ENCODE results near the gene PTPN3. TPM values are rescaled to one million over a fixed set of nuclear protein-coding genes. Genes with fewer than 3 reads are reported as not detected.

The PTPN3 gene
- total and polyA plus RNA-seq, 5 donors from 2014 or later, result 0.03 to 0.47 (median 0.21) TPM; not detected in 1

DNA sequence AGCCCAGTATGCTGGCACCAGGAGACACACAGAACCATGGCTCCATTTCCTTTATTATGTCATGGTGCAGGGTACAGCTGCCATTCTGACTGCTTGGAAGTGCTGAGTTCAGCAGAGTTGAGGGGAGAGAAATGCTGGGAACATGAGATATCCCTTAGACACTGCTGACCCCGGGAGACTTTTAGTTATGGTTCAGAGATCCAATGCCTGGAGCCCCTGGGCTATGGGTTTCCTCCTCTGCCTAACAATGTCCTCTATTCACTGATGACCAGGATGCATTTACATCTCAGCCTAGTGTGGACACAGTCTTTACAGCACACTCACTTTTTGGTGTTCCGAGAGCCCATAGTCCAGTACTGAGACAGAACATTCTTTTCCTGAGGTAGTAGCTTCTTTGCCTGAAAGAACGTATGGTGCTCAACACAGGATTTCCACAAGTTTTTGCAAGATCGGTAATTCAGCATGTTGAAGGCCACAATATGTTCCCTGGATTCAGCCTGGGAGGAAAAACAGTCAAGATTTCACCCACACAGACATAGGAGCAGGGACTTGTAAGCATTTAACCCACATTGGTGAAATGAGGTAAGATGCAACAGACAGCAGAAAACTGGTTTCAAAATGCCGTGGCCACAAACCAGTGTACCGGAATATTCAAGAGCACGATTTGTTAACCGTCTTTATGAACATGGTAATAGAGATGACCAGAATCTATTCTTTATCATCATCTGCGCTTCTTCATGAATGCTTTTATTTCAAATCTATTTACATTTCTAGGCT is 71.3 kb downstream of the PTPN3 start:
- Histone ChIP-seq H3K4me3 (ENCODE audit: low read depth, low read length) (no peak overlapping the region), H3K27me3 (ENCODE audit: control insufficient read depth, insufficient read depth, low read length) (peaks cover 1% of the 10 kb centered on the region), H3K36me3 (ENCODE audit: control insufficient read depth, insufficient read depth, low read length) (no peaks in the 10 kb centered on the region), H3K27ac (ENCODE audit: insufficient read depth, low read length, poor library complexity, severe bottlenecking) (no peak overlapping the region), H3K9me3 (ENCODE audit: control insufficient read depth in 2 of 2, low read length in 2 of 2) (no peaks in the 10 kb centered on the region), H3K4me1 (ENCODE audit: control insufficient read depth, insufficient read depth, low read length, poor library complexity, severe bottlenecking) (no peaks in the 10 kb centered on the region)
- no peak for ATAC-seq (ENCODE audit: low read depth in 2 of 2)
- H3K27me3 Mint-ChIP-seq, result peaks cover 10% of the 10 kb centered on the region
- no peaks in the 10 kb centered on the region for H3K36me3 Mint-ChIP-seq
- H3K4me3 Mint-ChIP-seq, result no peak overlapping the region
- H3K9me3 Mint-ChIP-seq, result no peaks in the 10 kb centered on the region
- no peaks in the 10 kb centered on the region for H3K4me1 Mint-ChIP-seq
- H3K27ac Mint-ChIP-seq, result no peak overlapping the region
- DNase-seq, result no peak

- H3K4me1 Mint-ChIP-seq, result no peaks in the 10 kb centered on the region
Observed at GRCh38 chr9:109424618-109425017, 73.5 kb downstream of the PTPN3 start.

DNA sequence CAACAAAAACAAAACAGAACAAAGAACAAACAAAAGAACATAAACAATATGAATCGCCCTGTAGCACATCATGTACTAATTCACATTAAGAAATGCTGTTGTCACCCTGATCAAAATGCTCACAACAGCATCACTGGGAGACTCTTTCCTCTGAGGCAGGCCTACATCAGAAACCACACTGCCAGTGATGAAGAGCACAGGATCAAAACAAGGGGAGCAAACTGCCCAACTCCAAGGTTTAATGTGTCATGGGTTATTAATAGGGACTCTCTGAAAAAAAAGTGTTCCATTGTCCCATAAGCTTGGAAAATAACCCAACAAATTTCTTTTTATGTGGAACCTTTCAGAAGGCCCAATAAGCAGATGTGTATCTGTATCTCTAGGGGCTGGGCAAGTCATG is 74.2 kb downstream of the PTPN3 start:
- H3K27ac ChIP-seq (ENCODE audit: insufficient read depth, low read length, poor library complexity, severe bottlenecking), result no peak overlapping the region
- no peaks in the 10 kb centered on the region for H3K9me3 ChIP-seq (ENCODE audit: control insufficient read depth in 2 of 2, low read length in 2 of 2)

More at GRCh38 chr9:109424618-109425017, 73.5 kb downstream of the PTPN3 start:
- DNase-seq, result no peak
- H3K4me1 ChIP-seq (ENCODE audit: control insufficient read depth, insufficient read depth, low read length, poor library complexity, severe bottlenecking), result no peaks in the 10 kb centered on the region
- peaks cover 5% of the 10 kb centered on the region for H3K27me3 Mint-ChIP-seq
- ATAC-seq (ENCODE audit: low read depth in 2 of 2), result no peak
- no peaks in the 10 kb centered on the region for H3K9me3 Mint-ChIP-seq
- no peaks in the 10 kb centered on the region for H3K36me3 ChIP-seq (ENCODE audit: control insufficient read depth, insufficient read depth, low read length)
- peaks cover 1% of the 10 kb centered on the region for H3K27me3 ChIP-seq (ENCODE audit: control insufficient read depth, insufficient read depth, low read length)
- H3K36me3 Mint-ChIP-seq, result no peaks in the 10 kb centered on the region
- H3K9me3 ChIP-seq (ENCODE audit: control insufficient read depth in 2 of 2, low read length in 2 of 2), result no peaks in the 10 kb centered on the region
- H3K4me3 Mint-ChIP-seq, result no peak overlapping the region
- H3K4me3 ChIP-seq (ENCODE audit: low read depth, low read length), result no peak overlapping the region
- H3K27ac ChIP-seq (ENCODE audit: insufficient read depth, low read length, poor library complexity, severe bottlenecking), result no peak overlapping the region
- H3K27ac Mint-ChIP-seq, result no peak overlapping the region

GRCh38 chr9:109422641-109423040 is 75.5 kb downstream of the PTPN3 start:
- Histone ChIP-seq H3K36me3 (ENCODE audit: control insufficient read depth, insufficient read depth, low read length) (no peaks in the 10 kb centered on the region), H3K27me3 (ENCODE audit: control insufficient read depth, insufficient read depth, low read length) (no peaks in the 10 kb centered on the region), H3K27ac (ENCODE audit: insufficient read depth, low read length, poor library complexity, severe bottlenecking) (no peak overlapping the region), H3K4me3 (ENCODE audit: low read depth, low read length) (no peak overlapping the region), H3K9me3 (ENCODE audit: control insufficient read depth in 2 of 2, low read length in 2 of 2) (no peaks in the 10 kb centered on the region), H3K4me1 (ENCODE audit: control insufficient read depth, insufficient read depth, low read length, poor library complexity, severe bottlenecking) (no peaks in the 10 kb centered on the region)
- DNase-seq (no peak), ATAC-seq (ENCODE audit: low read depth in 2 of 2) (no peak)
- H3K4me3 Mint-ChIP-seq, result no peak overlapping the region
- H3K27me3 Mint-ChIP-seq, result no peaks in the 10 kb centered on the region
- no peaks in the 10 kb centered on the region for H3K9me3 Mint-ChIP-seq
- H3K4me1 Mint-ChIP-seq, result peaks cover 0 to 1% (median under 1%) of the 10 kb centered on the region in 4 donors
- H3K27ac Mint-ChIP-seq, result no peak overlapping the region
- no peaks in the 10 kb centered on the region for H3K36me3 Mint-ChIP-seq

More for the DNA sequence above, 74.2 kb downstream of the PTPN3 start:
- ATAC-seq (ENCODE audit: low read depth in 2 of 2) (no peak), DNase-seq (no peak)
- no peaks in the 10 kb centered on the region for H3K9me3 Mint-ChIP-seq
- Histone ChIP-seq H3K4me3 (ENCODE audit: low read depth, low read length) (no peak overlapping the region), H3K27me3 (ENCODE audit: control insufficient read depth, insufficient read depth, low read length) (peaks cover 1% of the 10 kb centered on the region), H3K4me1 (ENCODE audit: control insufficient read depth, insufficient read depth, low read length, poor library complexity, severe bottlenecking) (no peaks in the 10 kb centered on the region), H3K36me3 (ENCODE audit: control insufficient read depth, insufficient read depth, low read length) (no peaks in the 10 kb centered on the region)
- H3K27me3 Mint-ChIP-seq, result peaks cover 3% of the 10 kb centered on the region
- H3K36me3 Mint-ChIP-seq, result no peaks in the 10 kb centered on the region
- H3K27ac Mint-ChIP-seq, result no peak overlapping the region
- no peak overlapping the region for H3K4me3 Mint-ChIP-seq
- no peaks in the 10 kb centered on the region for H3K4me1 Mint-ChIP-seq

DNA sequence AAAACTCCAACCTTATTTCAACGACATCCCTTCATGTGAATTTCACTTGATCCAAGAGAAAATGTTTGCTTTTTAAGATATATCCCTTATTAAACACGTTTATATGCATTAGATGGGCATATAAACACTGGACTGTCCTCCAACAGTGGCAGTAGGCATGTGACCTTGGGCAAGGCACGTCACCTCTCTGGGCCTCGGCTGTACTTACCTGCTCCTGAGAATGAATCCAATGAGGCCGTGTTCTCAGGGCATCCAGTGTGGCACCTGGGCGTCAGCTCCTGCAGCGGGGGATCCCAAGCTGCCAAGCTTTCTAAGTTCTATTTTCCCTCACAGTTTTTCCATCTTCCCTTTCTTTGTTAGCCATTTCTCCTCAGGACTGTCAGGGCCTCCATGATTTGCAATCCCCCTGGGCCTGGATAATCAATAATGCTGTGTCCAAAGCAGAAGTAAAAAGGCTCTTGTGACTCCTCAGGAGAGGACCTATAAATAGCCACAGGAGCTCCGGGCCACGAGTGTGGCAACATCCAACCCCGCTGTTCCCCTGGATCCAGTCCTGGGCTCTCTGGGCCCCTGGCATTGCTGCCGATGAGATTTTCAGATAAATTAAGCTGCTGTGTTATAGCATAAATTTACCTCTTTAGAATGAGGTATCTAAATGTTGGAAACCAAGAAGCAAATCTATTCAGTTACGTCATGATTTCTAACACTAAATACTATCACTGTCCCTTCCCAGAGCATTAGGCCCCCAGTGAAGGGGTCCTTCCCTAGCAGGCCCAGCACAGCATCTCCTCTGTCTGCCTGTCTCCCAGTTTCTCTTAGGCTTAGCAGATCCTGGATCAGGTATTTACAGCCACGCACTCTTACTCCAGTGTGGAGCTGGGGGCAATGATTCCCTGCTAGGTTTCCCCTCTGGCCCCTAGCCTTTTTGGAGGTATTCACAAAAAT is 76.8 kb downstream of the PTPN3 start:
- ATAC-seq (ENCODE audit: low read depth in 2 of 2) (no peak), DNase-seq (no peak)
- Histone ChIP-seq H3K27ac (ENCODE audit: insufficient read depth, low read length, poor library complexity, severe bottlenecking) (no peak overlapping the region), H3K27me3 (ENCODE audit: control insufficient read depth, insufficient read depth, low read length) (no peaks in the 10 kb centered on the region), H3K9me3 (ENCODE audit: control insufficient read depth in 2 of 2, low read length in 2 of 2) (no peaks in the 10 kb centered on the region), H3K4me1 (ENCODE audit: control insufficient read depth, insufficient read depth, low read length, poor library complexity, severe bottlenecking) (peaks cover 2% of the 10 kb centered on the region), H3K36me3 (ENCODE audit: control insufficient read depth, insufficient read depth, low read length) (no peaks in the 10 kb centered on the region), H3K4me3 (ENCODE audit: low read depth, low read length) (no peak overlapping the region)
- Mint-ChIP-seq H3K36me3 (no peaks in the 10 kb centered on the region), H3K27me3 (no peaks in the 10 kb centered on the region), H3K4me1 (peaks cover 0 to 12% (median 6%) of the 10 kb centered on the region in 4 donors), H3K4me3 (peak overlapping the region in 1 of 4 donors; percentile 38), H3K27ac (no peak overlapping the region), H3K9me3 (peaks cover 0 to 3% (median 0%) of the 10 kb centered on the region in 7 donors)

DNA sequence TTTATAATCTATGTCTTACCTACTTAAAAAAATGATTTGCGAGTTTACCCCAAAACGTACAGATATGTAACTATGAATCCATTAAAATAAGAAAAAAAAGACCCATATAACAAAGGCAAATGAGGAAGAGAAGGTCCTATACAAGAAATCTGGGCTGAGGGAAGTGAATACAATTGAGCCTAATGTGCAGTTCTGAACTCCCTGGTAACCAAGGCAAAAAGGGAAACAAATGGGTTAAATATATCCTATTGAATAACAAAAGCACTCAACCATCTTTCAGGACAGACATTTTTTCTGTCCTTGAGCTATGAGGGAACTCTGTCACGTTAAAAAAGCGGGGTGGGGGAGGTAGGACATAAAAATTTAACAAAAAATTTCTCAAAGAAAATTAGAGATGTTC is 78.6 kb downstream of the PTPN3 start:
- Mint-ChIP-seq H3K27me3 (no peaks in the 10 kb centered on the region), H3K27ac (no peak overlapping the region), H3K4me1 (peaks cover 0 to 23% (median 11%) of the 10 kb centered on the region in 4 donors), H3K4me3 (no peak overlapping the region), H3K36me3 (no peaks in the 10 kb centered on the region), H3K9me3 (peaks cover 0 to 3% (median 0%) of the 10 kb centered on the region in 7 donors)
- no peaks in the 10 kb centered on the region for H3K9me3 ChIP-seq (ENCODE audit: control insufficient read depth in 2 of 2, low read length in 2 of 2)
- no peaks in the 10 kb centered on the region for H3K27me3 ChIP-seq (ENCODE audit: control insufficient read depth, insufficient read depth, low read length)
- H3K4me1 ChIP-seq (ENCODE audit: control insufficient read depth, insufficient read depth, low read length, poor library complexity, severe bottlenecking), result peaks cover 7% of the 10 kb centered on the region
- no peak overlapping the region for H3K4me3 ChIP-seq (ENCODE audit: low read depth, low read length)
- H3K27ac ChIP-seq (ENCODE audit: insufficient read depth, low read length, poor library complexity, severe bottlenecking), result no peak overlapping the region
- no peaks in the 10 kb centered on the region for H3K36me3 ChIP-seq (ENCODE audit: control insufficient read depth, insufficient read depth, low read length)
- no peak for ATAC-seq (ENCODE audit: low read depth in 2 of 2)
- no peak for DNase-seq

DNA sequence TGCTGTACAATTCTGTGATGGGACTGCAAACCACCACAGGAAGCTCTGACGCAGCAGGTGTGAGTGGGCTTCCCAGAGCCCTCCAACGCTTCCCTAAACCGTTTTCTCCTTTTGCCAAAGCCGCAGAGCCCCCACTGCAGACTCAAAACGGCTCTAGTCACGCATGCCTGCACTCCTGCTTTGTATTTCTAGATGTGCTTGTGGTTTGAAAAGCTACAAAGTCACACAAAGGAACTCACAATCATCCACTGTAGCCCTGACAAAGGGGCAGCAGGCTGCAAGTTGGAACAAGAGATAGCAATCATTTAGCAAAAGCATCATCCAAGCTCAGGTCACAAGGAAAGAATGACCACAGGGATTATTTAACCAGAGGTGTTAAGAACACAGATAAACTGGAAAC is 79.3 kb downstream of the PTPN3 start:
- DNase-seq, result no peak
- Mint-ChIP-seq H3K27ac (peak overlapping the region in 1 of 3 donors; percentile 69), H3K9me3 (peaks cover 0 to 3% (median 0%) of the 10 kb centered on the region in 7 donors), H3K27me3 (no peaks in the 10 kb centered on the region), H3K4me1 (peaks cover 0 to 23% (median 11%) of the 10 kb centered on the region in 4 donors), H3K4me3 (no peak overlapping the region), H3K36me3 (no peaks in the 10 kb centered on the region)
- ATAC-seq (ENCODE audit: low read depth in 2 of 2), result no peak
- no peaks in the 10 kb centered on the region for H3K36me3 ChIP-seq (ENCODE audit: control insufficient read depth, insufficient read depth, low read length)
- H3K27me3 ChIP-seq (ENCODE audit: control insufficient read depth, insufficient read depth, low read length), result no peaks in the 10 kb centered on the region
- peaks cover 7% of the 10 kb centered on the region for H3K4me1 ChIP-seq (ENCODE audit: control insufficient read depth, insufficient read depth, low read length, poor library complexity, severe bottlenecking)
- H3K9me3 ChIP-seq (ENCODE audit: control insufficient read depth in 2 of 2, low read length in 2 of 2), result no peaks in the 10 kb centered on the region
- no peak overlapping the region for H3K4me3 ChIP-seq (ENCODE audit: low read depth, low read length)
- no peak overlapping the region for H3K27ac ChIP-seq (ENCODE audit: insufficient read depth, low read length, poor library complexity, severe bottlenecking)

Measured in CD4-positive, CD25-positive, alpha-beta regulatory T cell (primary cell).